Neuron (in vitro differentiated cells): Measurements from ENCODE around the gene MXRA5.
"Not testable (repeated sequence)": the region's sequence is repeated elsewhere in the genome, so short reads cannot be mapped to it uniquely, and the experiment has no call there.

Source experiments
- H2AFZ ChIP-seq: one replicate; pipeline ENCODE4 v1.6.1; 2013; ENCODE audit warnings: low read depth, mild to moderate bottlenecking, inconsistent platforms, low read length, moderate library complexity
- H3K27me3 ChIP-seq: one replicate; pipeline ENCODE4 v1.6.1; 2013; ENCODE audit warnings: low read length; ENCODE audit not compliant: insufficient read depth
- H3K36me3 ChIP-seq: one replicate; pipeline ENCODE4 v1.6.1; 2013; ENCODE audit warnings: low read length; ENCODE audit not compliant: insufficient read depth
- H3K4me1 ChIP-seq: one replicate; pipeline ENCODE4 v1.6.1; 2013; ENCODE audit warnings: low read length; ENCODE audit not compliant: insufficient read depth
- H3K4me3 ChIP-seq: 2 replicates; pipeline ENCODE4 v1.5.1; 2013; ENCODE audit warnings: mild to moderate bottlenecking, low read length, moderate library complexity
- H3K9me3 ChIP-seq: one replicate; pipeline ENCODE4 v1.6.1; 2013; ENCODE audit warnings: low read length

MXRA5 gene

DNA sequence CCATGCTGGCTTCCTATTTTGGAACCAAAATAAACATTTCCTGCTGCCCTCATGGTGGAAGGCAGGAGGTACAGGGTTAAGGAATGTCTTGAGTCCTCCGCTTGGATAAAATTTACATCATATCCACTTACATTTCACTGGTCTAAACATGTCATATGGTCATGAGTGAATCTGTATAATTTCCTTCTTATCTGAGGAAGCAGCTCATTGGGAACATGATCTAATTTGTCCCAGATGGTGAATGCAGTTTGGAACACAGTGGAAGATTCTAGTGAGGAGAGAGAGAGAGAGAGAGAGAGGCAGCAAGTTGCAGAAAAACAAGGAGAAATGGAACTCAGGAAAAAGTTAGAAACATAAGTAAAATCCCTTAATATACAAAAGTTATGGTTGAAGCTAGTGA, 46.8 kb downstream of the MXRA5 start:
- Histone ChIP-seq H3K9me3 (no peaks in the 10 kb centered on the region), H3K36me3 (no peaks in the 10 kb centered on the region), H2AFZ (no peak overlapping the region), H3K4me1 (no peaks in the 10 kb centered on the region), H3K27me3 (no peaks in the 10 kb centered on the region), H3K4me3 (no peak overlapping the region)

GRCh38 chrX:3295731-3296130, 50.7 kb downstream of the MXRA5 start:
- H3K27me3 ChIP-seq, result no peaks in the 10 kb centered on the region
- no peaks in the 10 kb centered on the region for H3K4me1 ChIP-seq

GRCh38 chrX:3293251-3293650, 53.2 kb downstream of the MXRA5 start:
- H3K9me3 ChIP-seq, result no peaks in the 10 kb centered on the region
- no peak overlapping the region for H3K4me3 ChIP-seq
- no peaks in the 10 kb centered on the region for H3K4me1 ChIP-seq
- H2AFZ ChIP-seq, result no peak overlapping the region
- no peaks in the 10 kb centered on the region for H3K27me3 ChIP-seq
- no peaks in the 10 kb centered on the region for H3K36me3 ChIP-seq

More at GRCh38 chrX:3295731-3296130, 50.7 kb downstream of the MXRA5 start:
- Histone ChIP-seq H3K36me3 (no peaks in the 10 kb centered on the region), H2AFZ (peak overlapping the region; percentile 57), H3K9me3 (no peaks in the 10 kb centered on the region), H3K4me3 (no peak overlapping the region)

- H2AFZ ChIP-seq, result no peak overlapping the region
Observed at GRCh38 chrX:3290561-3290960, 55.9 kb downstream of the MXRA5 start.

DNA sequence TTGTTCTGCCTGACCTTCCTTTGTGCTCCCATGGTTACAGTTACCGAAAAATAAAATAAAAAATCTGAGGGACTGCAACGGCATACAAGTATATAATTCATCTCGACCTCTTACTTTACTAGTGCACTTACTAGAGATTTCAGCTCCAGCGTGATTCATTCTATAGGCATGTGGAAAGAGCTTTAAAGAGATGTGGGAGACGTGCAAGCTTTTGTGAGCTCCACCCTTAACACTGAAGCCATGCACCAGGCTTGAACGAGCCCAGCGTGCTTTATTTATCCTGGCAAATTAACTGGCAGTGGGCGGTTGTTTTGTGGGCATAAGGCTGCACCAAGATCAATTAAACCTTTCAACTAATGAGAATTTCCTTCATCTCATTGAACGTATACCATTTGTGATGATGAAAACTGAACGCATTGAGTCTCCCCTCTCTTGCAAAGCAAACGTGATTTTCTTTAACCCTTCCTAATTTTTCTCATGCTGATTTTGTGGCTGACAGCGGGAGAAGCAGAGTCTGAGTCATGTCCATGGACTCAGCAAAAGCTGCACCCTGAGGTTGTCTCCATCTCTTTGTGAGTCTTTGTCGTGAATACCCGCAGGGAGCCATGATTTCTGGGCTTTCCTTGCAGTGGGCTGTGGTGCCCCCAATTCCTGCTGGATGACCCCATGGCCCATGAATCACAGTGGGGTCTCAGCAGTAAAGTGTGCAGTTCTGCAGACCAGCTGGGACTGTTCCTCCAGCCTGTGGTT, 60.1 kb downstream of the MXRA5 start:
- no peaks in the 10 kb centered on the region for H3K27me3 ChIP-seq
- H2AFZ ChIP-seq, result no peak overlapping the region
- no peaks in the 10 kb centered on the region for H3K36me3 ChIP-seq
- peaks cover 2% of the 10 kb centered on the region for H3K9me3 ChIP-seq
- H3K4me1 ChIP-seq, result peaks cover 7% of the 10 kb centered on the region
- peak overlapping the region; percentile 23 for H3K4me3 ChIP-seq

More at GRCh38 chrX:3290561-3290960, 55.9 kb downstream of the MXRA5 start:
- Histone ChIP-seq H3K9me3 (no peaks in the 10 kb centered on the region), H3K36me3 (no peaks in the 10 kb centered on the region), H3K4me1 (peaks cover 7% of the 10 kb centered on the region), H3K27me3 (no peaks in the 10 kb centered on the region), H3K4me3 (no peak overlapping the region)

DNA sequence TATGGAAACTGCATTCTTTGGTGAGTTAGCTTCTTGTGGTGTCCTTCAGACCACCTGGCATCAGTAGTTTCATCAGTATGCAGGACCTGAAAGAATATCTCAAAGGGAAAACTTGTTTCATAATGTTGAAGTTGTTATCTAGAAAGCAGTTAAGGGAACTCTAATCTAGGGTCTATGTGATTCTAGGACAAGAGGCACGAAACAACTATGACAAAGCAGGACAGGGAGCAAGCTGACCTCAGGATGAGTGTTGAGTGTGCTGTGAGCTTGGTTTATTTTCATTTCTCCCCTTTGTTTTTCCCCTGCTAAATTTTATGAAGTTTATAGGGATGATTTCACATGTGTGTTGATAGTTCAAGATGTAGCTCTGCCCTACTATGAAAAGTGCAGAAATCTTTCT, 65.7 kb downstream of the MXRA5 start:
- Histone ChIP-seq H3K4me1 (no peaks in the 10 kb centered on the region), H3K4me3 (no peak overlapping the region), H2AFZ (no peak overlapping the region), H3K27me3 (no peaks in the 10 kb centered on the region), H3K36me3 (no peaks in the 10 kb centered on the region), H3K9me3 (peaks cover 2% of the 10 kb centered on the region)

DNA sequence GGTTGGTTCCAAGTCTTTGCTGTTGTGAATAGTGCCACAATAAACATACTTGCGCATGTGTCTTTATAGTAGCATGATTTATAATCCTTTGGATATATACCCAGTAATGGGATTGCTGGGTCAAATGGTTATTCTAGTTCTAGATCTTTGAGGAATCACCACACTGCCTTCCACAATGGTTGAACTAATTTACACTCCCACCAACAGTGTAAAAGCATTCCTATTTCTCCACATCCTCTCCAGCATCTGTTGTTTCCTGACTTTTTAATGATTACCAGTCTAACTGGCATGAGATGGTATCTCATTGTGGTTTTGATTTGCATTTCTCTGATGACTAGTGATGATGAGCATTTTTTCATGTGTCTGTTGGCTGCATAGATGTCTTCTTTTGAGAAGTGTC, 72.8 kb downstream of the MXRA5 start:
- not testable (repeated sequence) for H3K27me3 ChIP-seq, H2AFZ ChIP-seq, H3K9me3 ChIP-seq, H3K4me3 ChIP-seq, H3K4me1 ChIP-seq, H3K36me3 ChIP-seq

DNA sequence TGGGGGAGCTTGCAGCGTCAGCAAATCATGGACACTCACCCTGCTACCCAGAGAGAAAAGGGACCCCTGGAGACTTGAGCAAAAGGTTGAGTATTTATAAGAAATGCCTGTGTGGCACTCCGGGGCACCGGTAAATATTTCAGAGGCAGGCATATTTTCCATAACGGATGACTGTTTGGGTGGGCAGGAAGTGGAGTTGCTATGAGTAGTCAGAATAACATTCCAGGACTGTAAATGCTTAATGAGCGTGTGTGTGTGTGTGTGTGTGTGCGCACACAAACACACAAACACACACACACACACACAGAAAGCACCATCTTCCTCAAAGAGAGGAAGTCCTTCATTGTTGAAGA, 74.6 kb downstream of the MXRA5 start:
- peak overlapping the region; percentile 7 for H3K4me3 ChIP-seq
- H2AFZ ChIP-seq, result peak overlapping the region; percentile 14
- no peaks in the 10 kb centered on the region for H3K9me3 ChIP-seq
- H3K4me1 ChIP-seq, result no peaks in the 10 kb centered on the region
- no peaks in the 10 kb centered on the region for H3K27me3 ChIP-seq
- H3K36me3 ChIP-seq, result no peaks in the 10 kb centered on the region

- H3K9me3 ChIP-seq, result no peaks in the 10 kb centered on the region
- no peaks in the 10 kb centered on the region for H3K36me3 ChIP-seq
- H3K4me1 ChIP-seq, result no peaks in the 10 kb centered on the region
- no peaks in the 10 kb centered on the region for H3K27me3 ChIP-seq
- H3K4me3 ChIP-seq, result peak overlapping the region; percentile 7
- H2AFZ ChIP-seq, result peak overlapping the region; percentile 14
Observed at GRCh38 chrX:3271183-3271833, 75.1 kb downstream of the MXRA5 start.

DNA sequence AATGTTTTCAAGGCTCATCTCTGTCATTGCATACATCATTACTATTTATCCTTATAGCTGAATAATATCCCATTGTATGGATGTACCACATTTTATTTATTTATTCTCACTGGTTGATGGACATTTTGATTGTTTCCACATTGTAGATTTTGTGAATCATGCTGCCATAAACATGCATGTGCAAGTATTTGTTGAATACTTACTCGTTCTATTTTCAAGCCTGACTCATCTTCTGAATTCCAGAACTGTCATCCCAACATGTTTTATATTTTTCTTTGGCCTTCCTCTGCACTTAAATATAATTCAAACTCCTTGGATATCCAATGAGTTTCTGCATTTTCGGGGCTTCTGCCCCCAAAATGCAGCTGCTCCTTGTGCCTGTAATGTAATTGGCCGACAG, 77.6 kb downstream of the MXRA5 start:
- Histone ChIP-seq H2AFZ (no peak overlapping the region), H3K4me3 (no peak overlapping the region), H3K4me1 (no peaks in the 10 kb centered on the region), H3K9me3 (no peaks in the 10 kb centered on the region), H3K36me3 (no peaks in the 10 kb centered on the region), H3K27me3 (no peaks in the 10 kb centered on the region)

DNA sequence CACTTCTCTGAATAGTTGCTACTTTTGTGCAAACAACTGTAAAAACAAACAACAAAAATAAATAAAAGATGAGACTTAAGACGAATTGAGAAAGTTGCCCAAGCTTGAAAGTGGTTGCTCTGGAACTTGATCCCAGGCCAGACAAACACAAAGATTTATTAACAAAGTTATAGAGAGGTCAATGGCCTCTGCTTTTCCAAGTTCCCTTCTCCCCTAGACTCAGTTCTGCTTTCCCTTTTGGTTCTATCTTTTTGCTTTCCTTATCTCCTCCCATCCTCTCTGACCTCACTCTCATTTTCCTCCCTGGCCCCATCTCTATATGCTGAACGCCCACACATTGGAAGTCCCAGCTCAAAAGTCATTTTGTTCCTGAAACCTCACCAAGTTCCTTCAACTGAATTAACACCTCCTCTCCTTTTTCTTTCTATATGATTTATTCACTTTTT, 82.7 kb downstream of the MXRA5 start:
- H3K9me3 ChIP-seq, result no peaks in the 10 kb centered on the region
- no peaks in the 10 kb centered on the region for H3K36me3 ChIP-seq
- no peaks in the 10 kb centered on the region for H3K4me1 ChIP-seq
- H2AFZ ChIP-seq, result no peak overlapping the region
- no peaks in the 10 kb centered on the region for H3K27me3 ChIP-seq
- H3K4me3 ChIP-seq, result no peak overlapping the region

GRCh38 chrX:3262901-3263300, 83.6 kb downstream of the MXRA5 start:
- Histone ChIP-seq H3K9me3 (no peaks in the 10 kb centered on the region), H3K27me3 (no peaks in the 10 kb centered on the region), H3K4me3 (no peak overlapping the region), H3K4me1 (no peaks in the 10 kb centered on the region), H2AFZ (no peak overlapping the region), H3K36me3 (no peaks in the 10 kb centered on the region)
